Measurements from ENCODE around the gene PCTP.

PCTP gene

GRCh38 chr17:55750750-55751657 is at the start of gene PCTP:
PCTP (plus strand) TSS chr17:55751051; CDS start chr17:55751104, 53 bp downstream.
- DNase-seq: peak; percentile 77

GRCh38 chr17:55702150-55702549 is 48.7 kb upstream of the PCTP start:
- DNase-seq: no peak

GRCh38 chr17:55704401-55704800 is 46.5 kb upstream of the PCTP start:
- no peak for DNase-seq

GRCh38 chr17:55705847-55706246 is 45.0 kb upstream of the PCTP start:
- no peak for DNase-seq

GRCh38 chr17:55706808-55707773 is 43.8 kb upstream of the PCTP start:
- DNase-seq: no peak

GRCh38 chr17:55708175-55708974 is 42.5 kb upstream of the PCTP start:
- DNase-seq: no peak

GRCh38 chr17:55709440-55709839 is 41.4 kb upstream of the PCTP start:
- DNase-seq: no peak

- DNase-seq: no peak
Observed at GRCh38 chr17:55709984-55710383, 40.9 kb upstream of the PCTP start.

- no peak for DNase-seq
Observed at GRCh38 chr17:55710410-55710809, 40.4 kb upstream of the PCTP start.

- DNase-seq: no peak
Observed at GRCh38 chr17:55710829-55711496, 39.9 kb upstream of the PCTP start.

- DNase-seq: no peak
Observed at GRCh38 chr17:55717432-55717831, 33.4 kb upstream of the PCTP start.

GRCh38 chr17:55717898-55718735 is 32.7 kb upstream of the PCTP start:
- DNase-seq: no peak

GRCh38 chr17:55720919-55721836 is 29.7 kb upstream of the PCTP start:
- DNase-seq: no peak

- no peak for DNase-seq
Observed at GRCh38 chr17:55722016-55722736, 28.7 kb upstream of the PCTP start.

- DNase-seq: no peak
Observed at GRCh38 chr17:55722742-55723487, 27.9 kb upstream of the PCTP start, which contains the start of gene TMEM100. TMEM100 (minus strand) TSS chr17:55722864; CDS start chr17:55721070, 1,794 bp downstream.

- DNase-seq: no peak
Observed at GRCh38 chr17:55723488-55723848, 27.4 kb upstream of the PCTP start.

- DNase-seq: peak; percentile 40
Observed at GRCh38 chr17:55726440-55726839, 24.4 kb upstream of the PCTP start.

GRCh38 chr17:55727275-55727674 is 23.6 kb upstream of the PCTP start:
- no peak for DNase-seq

- DNase-seq: no peak
Observed at GRCh38 chr17:55727920-55728319, 22.9 kb upstream of the PCTP start.

All from DMS 273 treated with DMSO at 0.1 percent for 48 hours (cell line).